ENCODE measurements around the gene VPS41. TPM values are rescaled to one million over a fixed set of nuclear protein-coding genes. Genes with fewer than 3 reads are reported as not detected.

The VPS41 gene
- total and polyA plus RNA-seq, 3 experiments from 2014 or later, result 46.7 to 66.9 (median 66.0) TPM

DNA sequence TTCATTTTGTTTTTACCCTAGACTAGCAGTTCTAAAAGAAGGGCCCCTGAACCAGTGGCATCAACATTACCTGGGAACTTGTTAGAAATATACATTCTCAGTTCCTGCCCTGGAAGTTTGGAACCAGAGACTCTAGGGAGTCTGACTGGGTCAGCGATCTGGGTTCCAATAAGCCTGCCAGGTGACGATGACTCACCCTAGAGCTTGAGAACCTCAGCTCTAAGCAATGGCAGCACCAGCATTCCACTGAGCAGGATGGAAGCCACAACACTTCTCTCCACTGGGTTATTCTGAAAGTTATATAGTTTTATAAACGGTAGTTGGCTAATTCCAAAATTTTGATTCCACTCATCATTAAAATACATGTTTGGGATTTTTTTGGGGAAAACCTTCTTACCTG lies 180.8 kb downstream of the VPS41 start:
- no peak for DNase-seq
- ChIA-PET CTCF (no interaction called here), POLR2A (no interaction called here)
- Mint-ChIP-seq H3K27me3 (no peaks in the 10 kb centered on the region), H3K27ac (peak overlapping the region in 1 of 8 donors; percentile 22), H3K9me3 (no peaks in the 10 kb centered on the region), H3K36me3 (peaks cover 13 to 70% (median 34%) of the 10 kb centered on the region in 3 donors), H3K4me3 (no peak overlapping the region), H3K4me1 (no peaks in the 10 kb centered on the region)
- Histone ChIP-seq H3K27me3 (ENCODE audit: insufficient read depth, low read length, poor library complexity, severe bottlenecking) (no peaks in the 10 kb centered on the region), H3K4me1 (ENCODE audit: insufficient read depth, low read length) (no peaks in the 10 kb centered on the region), H3K27ac (ENCODE audit: low read depth, low read length) (no peak overlapping the region), H3K4me3 (ENCODE audit: low read length) (no peak overlapping the region), H3K9me3 (ENCODE audit: low read length) (no peaks in the 10 kb centered on the region), H3K36me3 (ENCODE audit: insufficient read depth, low read length) (peaks cover 5% of the 10 kb centered on the region)

DNA sequence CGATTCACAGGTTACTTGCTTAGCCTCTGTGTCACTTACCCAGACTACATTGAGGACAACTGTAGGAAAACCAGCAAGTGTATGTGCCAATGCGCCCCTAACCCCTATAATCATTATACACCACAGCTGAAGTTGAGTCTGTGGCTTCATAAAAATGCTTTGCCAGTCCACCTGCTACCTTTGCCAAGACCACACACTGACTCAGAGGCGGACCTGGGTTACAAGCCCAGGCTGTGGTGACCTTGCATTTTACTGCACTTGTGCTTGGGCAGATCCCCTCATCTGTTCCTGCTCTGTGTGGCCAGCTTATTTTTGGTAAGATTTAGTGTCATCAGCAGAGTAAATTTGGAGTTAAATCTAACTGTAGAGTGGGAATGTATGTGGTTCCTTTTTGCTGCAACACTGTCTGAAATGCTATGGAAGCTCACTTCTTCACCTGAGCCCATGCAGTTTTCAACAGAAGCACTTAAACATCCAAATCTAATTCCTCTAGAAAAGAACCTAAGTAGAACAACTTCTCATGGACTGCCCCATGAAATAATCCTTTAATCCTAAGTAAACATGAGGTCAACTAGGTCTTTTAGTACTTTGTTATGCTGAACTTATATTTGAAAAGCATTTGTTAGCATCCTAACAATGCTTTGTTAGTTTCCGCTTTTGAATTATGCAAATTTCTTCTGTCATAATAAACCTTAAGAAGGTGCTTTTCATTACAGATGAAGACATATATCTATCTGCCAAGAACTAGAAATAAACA lies 181.6 kb downstream of the VPS41 start:
- H3K4me1 ChIP-seq (ENCODE audit: insufficient read depth, low read length), result no peaks in the 10 kb centered on the region
- ChIA-PET CTCF (no interaction called here), POLR2A (no interaction called here)
- no peak for DNase-seq
- Mint-ChIP-seq H3K36me3 (peaks cover 13 to 71% (median 37%) of the 10 kb centered on the region in 3 donors), H3K9me3 (no peaks in the 10 kb centered on the region), H3K4me3 (no peak overlapping the region), H3K27ac (no peak overlapping the region), H3K4me1 (no peaks in the 10 kb centered on the region), H3K27me3 (no peaks in the 10 kb centered on the region)
- no peak overlapping the region for H3K4me3 ChIP-seq (ENCODE audit: low read length)
- no peaks in the 10 kb centered on the region for H3K9me3 ChIP-seq (ENCODE audit: low read length)
- H3K36me3 ChIP-seq (ENCODE audit: insufficient read depth, low read length), result peaks cover 5% of the 10 kb centered on the region
- no peaks in the 10 kb centered on the region for H3K27me3 ChIP-seq (ENCODE audit: insufficient read depth, low read length, poor library complexity, severe bottlenecking)
- H3K27ac ChIP-seq (ENCODE audit: low read depth, low read length), result no peak overlapping the region

DNA sequence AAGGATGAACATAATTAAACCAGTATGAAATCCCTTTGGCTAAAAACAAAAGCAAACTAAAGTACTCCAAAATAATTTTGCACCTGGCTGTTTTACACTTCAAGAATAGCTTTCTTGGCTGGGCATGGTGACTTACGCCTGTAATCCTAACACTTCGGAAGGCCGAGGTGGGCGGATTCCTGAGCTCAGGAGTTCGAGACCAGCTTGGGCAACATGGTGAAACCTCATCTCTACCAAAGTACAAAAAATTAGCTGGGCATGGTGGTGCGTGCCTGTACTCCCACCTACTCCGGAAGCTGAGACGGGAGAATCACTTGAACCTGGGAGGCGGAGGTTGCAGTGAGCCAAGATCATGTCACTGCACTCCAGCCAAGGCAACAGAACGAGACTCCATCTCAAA lies 185.7 kb downstream of the VPS41 start:
- ChIA-PET CTCF (interaction anchor here (1.7 kb wide), 1 partner anchor 9 kb away, joined by 5 read pairs; no protein-coding TSS in a partner anchor), POLR2A (no interaction called here)
- H3K36me3 ChIP-seq (ENCODE audit: insufficient read depth, low read length), result peaks cover 5% of the 10 kb centered on the region
- peaks cover 0 to 6% (median under 1%) of the 10 kb centered on the region in 5 donors for H3K9me3 Mint-ChIP-seq
- no peaks in the 10 kb centered on the region for H3K4me1 Mint-ChIP-seq
- H3K27ac Mint-ChIP-seq, result peak overlapping the region in 1 of 8 donors; percentile 64
- H3K4me3 ChIP-seq (ENCODE audit: low read length), result no peak overlapping the region
- no peak overlapping the region for H3K27ac ChIP-seq (ENCODE audit: low read depth, low read length)
- H3K27me3 Mint-ChIP-seq, result no peaks in the 10 kb centered on the region
- H3K36me3 Mint-ChIP-seq, result peaks cover 33 to 65% (median 37%) of the 10 kb centered on the region in 3 donors
- DNase-seq, result no peak
- no peak overlapping the region for H3K4me3 Mint-ChIP-seq
- no peaks in the 10 kb centered on the region for H3K27me3 ChIP-seq (ENCODE audit: insufficient read depth, low read length, poor library complexity, severe bottlenecking)
- no peaks in the 10 kb centered on the region for H3K9me3 ChIP-seq (ENCODE audit: low read length)
- H3K4me1 ChIP-seq (ENCODE audit: insufficient read depth, low read length), result no peaks in the 10 kb centered on the region

DNA sequence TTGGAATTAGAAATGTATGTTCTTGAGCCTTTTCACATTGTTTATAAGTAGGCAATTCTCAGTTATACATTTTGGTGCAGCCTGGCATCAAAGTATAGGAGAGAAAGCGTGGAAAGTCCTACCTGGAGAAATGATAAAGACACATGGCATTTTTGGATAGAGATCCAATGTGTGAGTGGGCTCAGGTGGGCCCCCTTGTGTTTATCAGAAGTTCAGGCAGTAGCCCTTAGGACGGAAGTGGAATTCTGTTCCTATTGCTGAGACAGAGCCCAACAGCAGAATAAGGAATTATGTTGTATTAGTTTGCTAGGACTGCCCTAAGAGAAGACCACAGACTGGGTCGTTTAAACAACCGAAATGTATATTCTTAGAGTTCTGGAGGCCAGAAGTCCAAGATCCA lies 192.6 kb downstream of the VPS41 start:
- Mint-ChIP-seq H3K4me1 (no peaks in the 10 kb centered on the region), H3K27me3 (peaks cover 3 to 4% of the 10 kb centered on the region in 2 donors), H3K36me3 (peaks cover 5 to 25% (median 11%) of the 10 kb centered on the region in 3 donors), H3K27ac (no peak overlapping the region), H3K9me3 (peaks cover 8 to 29% (median 14%) of the 10 kb centered on the region in 5 donors), H3K4me3 (no peak overlapping the region)
- Histone ChIP-seq H3K36me3 (ENCODE audit: insufficient read depth, low read length) (no peaks in the 10 kb centered on the region), H3K4me1 (ENCODE audit: insufficient read depth, low read length) (no peaks in the 10 kb centered on the region), H3K27me3 (ENCODE audit: insufficient read depth, low read length, poor library complexity, severe bottlenecking) (no peaks in the 10 kb centered on the region), H3K27ac (ENCODE audit: low read depth, low read length) (no peak overlapping the region), H3K9me3 (ENCODE audit: low read length) (no peaks in the 10 kb centered on the region), H3K4me3 (ENCODE audit: low read length) (no peak overlapping the region)
- ChIA-PET POLR2A (no interaction called here), CTCF (no interaction called here)
- DNase-seq, result no peak

DNA sequence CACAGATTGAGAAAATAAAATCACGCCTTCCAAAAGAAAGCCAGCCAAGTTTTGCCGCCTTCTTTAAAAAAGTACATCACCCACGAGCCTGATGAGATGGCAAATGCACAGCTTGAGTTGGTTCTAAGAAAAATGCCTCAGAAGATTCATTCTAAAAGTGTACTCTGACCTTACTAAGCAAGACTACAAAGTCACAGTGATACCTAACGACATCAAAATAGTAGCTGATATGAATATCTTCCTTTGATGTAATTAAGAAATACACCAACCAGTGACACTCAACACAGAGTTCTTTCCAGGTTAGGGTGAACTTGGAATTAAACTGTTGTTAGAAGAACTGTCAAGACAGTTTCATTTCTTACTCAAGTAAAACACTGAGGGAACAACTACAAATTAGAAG lies 199.9 kb downstream of the VPS41 start:
- Mint-ChIP-seq H3K4me1 (peaks cover 0 to 10% (median 9%) of the 10 kb centered on the region in 3 donors), H3K36me3 (no peaks in the 10 kb centered on the region), H3K27me3 (peaks cover 18 to 49% of the 10 kb centered on the region in 2 donors), H3K9me3 (peaks cover 0 to 5% (median 4%) of the 10 kb centered on the region in 5 donors), H3K27ac (no peak overlapping the region), H3K4me3 (no peak overlapping the region)
- no peak overlapping the region for H3K27ac ChIP-seq (ENCODE audit: low read depth, low read length)
- no peaks in the 10 kb centered on the region for H3K27me3 ChIP-seq (ENCODE audit: insufficient read depth, low read length, poor library complexity, severe bottlenecking)
- ChIA-PET CTCF (no interaction called here), POLR2A (no interaction called here)
- H3K4me1 ChIP-seq (ENCODE audit: insufficient read depth, low read length), result no peaks in the 10 kb centered on the region
- DNase-seq, result no peak
- H3K4me3 ChIP-seq (ENCODE audit: low read length), result no peak overlapping the region
- no peaks in the 10 kb centered on the region for H3K36me3 ChIP-seq (ENCODE audit: insufficient read depth, low read length)
- no peaks in the 10 kb centered on the region for H3K9me3 ChIP-seq (ENCODE audit: low read length)

DNA sequence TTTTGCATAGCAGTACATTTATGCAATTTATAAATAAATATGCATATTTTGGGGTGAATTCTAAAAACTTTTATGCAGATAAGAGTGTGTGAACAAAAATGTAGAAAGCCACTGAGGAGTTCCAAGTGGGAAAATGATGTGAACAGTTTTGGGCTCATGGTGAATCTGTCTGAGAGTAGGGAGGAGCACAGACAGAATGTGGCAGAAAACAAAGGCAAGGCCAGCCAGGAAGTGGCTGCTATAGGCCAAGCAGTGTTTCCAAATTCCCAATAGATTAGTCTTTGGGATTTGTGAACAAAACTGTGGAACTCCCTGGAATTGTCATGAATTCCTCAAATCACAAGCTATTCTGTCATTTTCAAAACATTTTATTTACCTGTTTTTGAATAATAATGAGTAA lies 204.2 kb downstream of the VPS41 start:
- no peak overlapping the region for H3K27ac ChIP-seq (ENCODE audit: low read depth, low read length)
- peaks cover 11 to 61% of the 10 kb centered on the region in 2 donors for H3K27me3 Mint-ChIP-seq
- no peak for DNase-seq
- no peaks in the 10 kb centered on the region for H3K4me1 ChIP-seq (ENCODE audit: insufficient read depth, low read length)
- H3K36me3 ChIP-seq (ENCODE audit: insufficient read depth, low read length), result no peaks in the 10 kb centered on the region
- H3K4me1 Mint-ChIP-seq, result peaks cover 0 to 10% (median 9%) of the 10 kb centered on the region in 3 donors
- no peaks in the 10 kb centered on the region for H3K27me3 ChIP-seq (ENCODE audit: insufficient read depth, low read length, poor library complexity, severe bottlenecking)
- H3K9me3 Mint-ChIP-seq, result peaks cover 0 to 7% (median 4%) of the 10 kb centered on the region in 5 donors
- no peak overlapping the region for H3K4me3 ChIP-seq (ENCODE audit: low read length)
- no peak overlapping the region for H3K27ac Mint-ChIP-seq
- CTCF ChIA-PET, result no interaction called here
- H3K4me3 Mint-ChIP-seq, result no peak overlapping the region
- H3K9me3 ChIP-seq (ENCODE audit: low read length), result no peaks in the 10 kb centered on the region
- no peaks in the 10 kb centered on the region for H3K36me3 Mint-ChIP-seq
- POLR2A ChIA-PET, result no interaction called here

DNA sequence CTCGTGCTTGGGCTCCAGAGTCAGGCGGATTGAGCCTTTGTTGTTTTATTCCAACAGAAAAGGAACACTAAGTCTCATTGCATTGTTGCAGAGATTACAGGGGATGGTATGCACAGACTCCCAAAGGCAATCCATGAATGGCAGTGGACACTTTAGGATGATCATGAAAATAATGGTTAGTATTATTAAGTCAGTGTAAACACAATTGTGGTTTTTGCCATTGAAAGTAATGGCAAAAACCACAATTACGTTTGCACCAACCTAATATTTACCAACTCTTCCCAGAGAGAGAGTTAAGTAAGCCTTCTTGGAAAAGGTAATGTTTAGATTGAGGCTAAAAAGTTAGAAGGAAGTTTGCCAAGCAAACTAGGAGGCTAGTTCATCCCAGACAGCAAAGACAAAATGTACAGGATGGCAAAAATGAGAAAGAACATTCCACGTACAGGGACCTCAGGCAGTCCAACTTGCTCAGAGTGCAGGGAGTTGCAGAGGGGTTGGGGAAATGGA lies 204.9 kb downstream of the VPS41 start:
- DNase-seq, result no peak
- H3K4me1 ChIP-seq (ENCODE audit: insufficient read depth, low read length), result no peaks in the 10 kb centered on the region
- no peak overlapping the region for H3K4me3 Mint-ChIP-seq
- no peaks in the 10 kb centered on the region for H3K27me3 ChIP-seq (ENCODE audit: insufficient read depth, low read length, poor library complexity, severe bottlenecking)
- H3K27ac Mint-ChIP-seq, result no peak overlapping the region
- ChIA-PET POLR2A (no interaction called here), CTCF (no interaction called here)
- H3K36me3 Mint-ChIP-seq, result no peaks in the 10 kb centered on the region
- no peak overlapping the region for H3K27ac ChIP-seq (ENCODE audit: low read depth, low read length)
- no peaks in the 10 kb centered on the region for H3K36me3 ChIP-seq (ENCODE audit: insufficient read depth, low read length)
- peaks cover 10 to 62% of the 10 kb centered on the region in 2 donors for H3K27me3 Mint-ChIP-seq
- no peak overlapping the region for H3K4me3 ChIP-seq (ENCODE audit: low read length)
- peaks cover 0 to 8% (median 8%) of the 10 kb centered on the region in 3 donors for H3K4me1 Mint-ChIP-seq
- peaks cover 0 to 7% (median 4%) of the 10 kb centered on the region in 5 donors for H3K9me3 Mint-ChIP-seq
- no peaks in the 10 kb centered on the region for H3K9me3 ChIP-seq (ENCODE audit: low read length)

DNA sequence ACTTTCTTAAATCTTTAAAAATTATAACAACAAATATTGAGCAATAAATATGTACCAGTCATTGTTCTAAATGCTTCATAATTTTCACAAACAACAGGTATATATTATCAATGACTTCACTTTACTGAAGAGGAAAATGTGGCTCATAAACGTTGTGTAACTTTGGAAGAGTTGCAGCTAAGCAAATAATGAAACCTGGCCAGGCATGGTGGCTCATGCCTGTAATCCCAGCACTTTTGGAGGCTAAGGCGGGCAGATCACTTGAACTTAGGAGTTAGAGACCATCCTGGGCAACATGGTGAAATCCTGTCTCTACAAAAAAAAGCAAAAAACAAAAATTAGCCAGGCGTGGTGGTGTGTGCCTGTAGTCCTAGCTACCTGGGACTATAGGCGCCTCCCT lies 205.9 kb downstream of the VPS41 start:
- Mint-ChIP-seq H3K9me3 (peaks cover 0 to 8% (median 4%) of the 10 kb centered on the region in 5 donors), H3K27me3 (peaks cover 10 to 57% of the 10 kb centered on the region in 2 donors), H3K4me3 (no peak overlapping the region), H3K4me1 (no peaks in the 10 kb centered on the region), H3K27ac (no peak overlapping the region), H3K36me3 (peaks cover 0 to under 1% (median 0%) of the 10 kb centered on the region in 3 donors)
- Histone ChIP-seq H3K4me1 (ENCODE audit: insufficient read depth, low read length) (no peaks in the 10 kb centered on the region), H3K27me3 (ENCODE audit: insufficient read depth, low read length, poor library complexity, severe bottlenecking) (no peaks in the 10 kb centered on the region), H3K4me3 (ENCODE audit: low read length) (no peak overlapping the region), H3K36me3 (ENCODE audit: insufficient read depth, low read length) (no peaks in the 10 kb centered on the region), H3K9me3 (ENCODE audit: low read length) (no peaks in the 10 kb centered on the region), H3K27ac (ENCODE audit: low read depth, low read length) (no peak overlapping the region)
- ChIA-PET POLR2A (no interaction called here), CTCF (no interaction called here)
- DNase-seq, result no peak

Measured in CD8-positive, alpha-beta memory T cell (primary cell).